Panc1 (cell line): Measurements from ENCODE around the gene ELAC2. TPM values are rescaled to one million over a fixed set of nuclear protein-coding genes. Genes with fewer than 3 reads are reported as not detected.

Experiments
- ATAC-seq: fragments of 200-7000 bp; cut with Tn5 transposase; 2 replicates; pipeline ENCODE4 v1.9.1; 2020; ENCODE audit warnings: mild to moderate bottlenecking, moderate library complexity
- Bru-seq: library from RNA; stranded (reverse); fragments of 400-500 nt; gene quantifications from one replicate; lab custom pipeline; 2021; lab: Mats Ljungman, UMichigan
- BruChase-seq, 2 experiments: library from RNA; stranded (reverse); fragments of 400-500 nt; gene quantifications; one replicate each; lab custom pipeline; 2021; lab: Mats Ljungman, UMichigan
- BruUV-seq: library from RNA; stranded (reverse); fragments of 400-500 nt; replicated peaks from 2 replicates; lab custom pipeline; 2021; lab: Mats Ljungman, UMichigan
- CTCF ChIA-PET: fragments of 300-600 bp; sonication (Branson Sonifier 250); formaldehyde crosslinking; loops from one replicate; lab custom pipeline; 2022; ENCODE audit warnings: antibody characterized with exemption; lab: Charles Lee
- POLR2A ChIA-PET: fragments of 300-600 bp; sonication (Branson Sonifier 250); formaldehyde crosslinking; loops from one replicate; lab custom pipeline; 2022; ENCODE audit warnings: antibody characterized with exemption; lab: Charles Lee
- DNase-seq: peaks from one replicate; pipeline ENCODE4 v3.0.0-alpha.2; 2010; ENCODE audit warnings: low read depth, low spot score
- H3K27ac ChIP-seq: 2 replicates; pipeline ENCODE4 v1.5.1; 2011; ENCODE audit warnings: mild to moderate bottlenecking, low read length, inconsistent platforms
- H3K27me3 ChIP-seq: fragments of 200-500 bp; sonication (Bioruptor generic); 2 replicates; pipeline ENCODE4 v1.6.0; 2014; ENCODE audit warnings: low read length, inconsistent platforms; ENCODE audit not compliant: control insufficient read depth, insufficient read depth
- H3K36me3 ChIP-seq: fragments of 200-500 bp; sonication (Bioruptor generic); 2 replicates; pipeline ENCODE4 v1.5.1; 2014; ENCODE audit warnings: inconsistent platforms, mild to moderate bottlenecking, low read length, moderate library complexity; ENCODE audit not compliant: control insufficient read depth, insufficient read depth
- H3K4me1 ChIP-seq: 2 replicates; pipeline ENCODE4 v1.5.1; 2011; ENCODE audit warnings: inconsistent platforms, mild to moderate bottlenecking, low read length, moderate library complexity; ENCODE audit not compliant: control insufficient read depth, insufficient read depth
- H3K4me3 ChIP-seq, 2 experiments: 2 replicates each; pipeline ENCODE4 v1.5.1; 2011 to 2012; ENCODE audit warnings: low read depth in 2 of 2, low read length in 2 of 2, mild to moderate bottlenecking in 2 of 2, inconsistent platforms in 1 of 2, moderate library complexity in 1 of 2
- H3K9me3 ChIP-seq: fragments of 200-500 bp; sonication (Bioruptor generic); 2 replicates; pipeline ENCODE4 v1.5.1; 2014; ENCODE audit warnings: low read depth, mild to moderate bottlenecking, inconsistent platforms, low read length, moderate library complexity; ENCODE audit not compliant: control insufficient read depth, insufficient read depth
- CTCF ChIP-seq: fragments of 450-650 bp; IDR thresholded peaks from 2 replicates; pipeline ENCODE4 v1.5.1; 2017; ENCODE audit warnings: mild to moderate bottlenecking
- POLR2AphosphoS5 ChIP-seq: IDR thresholded peaks from 2 replicates; pipeline ENCODE4 v1.6.1; 2012; ENCODE audit warnings: mild to moderate bottlenecking, low read depth, low read length, moderate library complexity
- SIN3A ChIP-seq: IDR thresholded peaks from 2 replicates; pipeline ENCODE4 v1.6.1; 2012; ENCODE audit warnings: low read depth, mild to moderate bottlenecking, low read length, moderate library complexity, borderline replicate concordance; ENCODE audit not compliant: insufficient read depth
- TCF7L2 ChIP-seq: IDR thresholded peaks from 2 replicates; pipeline ENCODE4 v1.6.1; 2011; ENCODE audit warnings: mild to moderate bottlenecking, low read depth, low read length, inconsistent platforms
- in situ Hi-C: cut with HindIII; loops from 2 replicates; pipeline ENCODE4 v1.10.0; 2016; ENCODE audit warnings: low sequenced_read_pairs, low pct_unique_long_range_greater_than_20kb
- intact Hi-C: fragments of 100-400 bp; cut with micrococcal nuclease; formaldehyde crosslinking; loops from one replicate; pipeline ENCODE4 v1.10.0; 2022; ENCODE audit not compliant: unreplicated experiment
- long read RNA-seq: library from polyadenylated mRNA; unstranded; transcript quantifications from one replicate; pipeline ENCODE4 v2.0.0, GENCODE V29; 2021; ENCODE audit not compliant: unreplicated experiment
- polyA plus RNA-seq: library from polyadenylated mRNA; unstranded; fragments of >200 nt; gene quantifications from one replicate; pipeline ENCODE4 v1.2.1, GENCODE V29; 2012; ENCODE audit warnings: missing spikeins; ENCODE audit not compliant: insufficient read length
- total RNA-seq: library from RNA; stranded (reverse); gene quantifications from one replicate; pipeline ENCODE4 v1.2.1, GENCODE V29; 2021; ENCODE audit not compliant: unreplicated experiment
- TF ChIP-seq, protein P1 (sequence below), 2 experiments: IDR thresholded peaks; 2 replicates each; pipeline ENCODE4 v1.6.1; 2011 to 2012; ENCODE audit warnings: low read depth in 2 of 2, control low read depth in 1 of 2, low read length in 1 of 2, mild to moderate bottlenecking in 1 of 2, moderate library complexity in 1 of 2; ENCODE audit not compliant: insufficient read depth in 1 of 2

Gene ELAC2
- total RNA-seq: 52.7 TPM
- polyA plus RNA-seq: 61.0 TPM
- Bru-seq, nascent RNA: percentile 74 among the genes with signal in this experiment
- BruChase-seq, experiment 1, labeled RNA remaining after a 2-hour chase: percentile 71 among the genes with signal in this experiment
- BruChase-seq, experiment 2, labeled RNA remaining after a 6-hour chase: percentile 79 among the genes with signal in this experiment
- long read RNA-seq, transcript ELAC2-201 (24 exons, 3,148 nt): major isoform, 112 of 166 reads
- long read RNA-seq, partial matches to known transcripts: 23 of 166 reads
- long read RNA-seq, other reads (novel, unspliced or antisense): 30 of 166 reads

DNA sequence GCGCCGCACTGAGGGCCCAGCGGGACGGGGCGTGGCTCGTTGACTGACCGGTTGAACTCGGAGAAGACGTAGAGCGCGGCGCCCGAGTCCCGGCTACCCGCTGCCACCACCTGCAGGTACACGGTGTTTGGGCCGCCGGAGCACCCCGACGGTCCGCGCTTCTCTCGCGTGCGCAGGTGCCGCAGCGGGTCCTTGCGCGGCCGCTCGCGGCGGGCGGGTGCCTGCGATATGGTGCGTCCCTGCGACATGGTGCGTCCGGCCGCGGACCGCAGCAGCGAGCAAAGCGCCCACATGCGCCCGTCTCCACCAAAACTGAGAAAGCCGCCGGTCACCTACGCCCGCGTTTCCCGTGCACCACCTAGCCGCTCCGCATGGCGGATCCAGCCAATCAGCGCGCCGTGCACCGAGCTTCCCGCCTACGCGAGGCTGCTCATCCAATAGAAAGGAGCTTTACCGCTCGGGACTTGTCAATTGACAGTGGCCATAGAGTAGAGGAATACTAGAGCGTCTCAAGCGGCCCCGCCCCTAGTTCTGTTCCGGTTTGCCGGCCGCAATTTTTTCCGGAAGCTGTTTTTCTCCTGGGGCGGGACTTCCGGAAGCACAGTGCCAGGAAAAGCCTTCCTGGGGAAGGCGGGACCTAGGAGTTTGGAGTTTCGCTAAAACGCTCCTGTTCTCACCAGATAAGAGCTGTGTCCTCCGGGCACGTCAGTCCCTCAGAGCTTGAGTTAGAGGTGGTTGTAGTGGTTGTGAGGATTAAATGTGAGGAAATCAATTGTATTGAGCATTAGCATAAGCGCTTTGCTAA, at the start of gene ELAC2:
ELAC2 (minus strand) TSS at position 373 of the 805 bp plus-strand sequence; CDS start at position 293, 80 bp downstream.
- ChIA-PET POLR2A (no interaction called here), CTCF (no interaction called here)
- Histone ChIP-seq H3K36me3 (peaks cover 22% of the 10 kb centered on the region), H3K4me1 (0 out of 2 replicates have a peak, but pooled peaks cover 4% of the 10 kb centered on the region), H3K27ac (peak within 1 kb of the TSS; percentile 85), H3K9me3 (no peaks in the 10 kb centered on the region), H3K4me3 (peak within 1 kb of the TSS; percentile 86 to 89), H3K27me3 (no peaks in the 10 kb centered on the region)
- TF ChIP-seq POLR2AphosphoS5: peak; percentile 73
- TF ChIP-seq CTCF: no peak
- no peak for TF ChIP-seq SIN3A
- TF ChIP-seq, protein P1, sequence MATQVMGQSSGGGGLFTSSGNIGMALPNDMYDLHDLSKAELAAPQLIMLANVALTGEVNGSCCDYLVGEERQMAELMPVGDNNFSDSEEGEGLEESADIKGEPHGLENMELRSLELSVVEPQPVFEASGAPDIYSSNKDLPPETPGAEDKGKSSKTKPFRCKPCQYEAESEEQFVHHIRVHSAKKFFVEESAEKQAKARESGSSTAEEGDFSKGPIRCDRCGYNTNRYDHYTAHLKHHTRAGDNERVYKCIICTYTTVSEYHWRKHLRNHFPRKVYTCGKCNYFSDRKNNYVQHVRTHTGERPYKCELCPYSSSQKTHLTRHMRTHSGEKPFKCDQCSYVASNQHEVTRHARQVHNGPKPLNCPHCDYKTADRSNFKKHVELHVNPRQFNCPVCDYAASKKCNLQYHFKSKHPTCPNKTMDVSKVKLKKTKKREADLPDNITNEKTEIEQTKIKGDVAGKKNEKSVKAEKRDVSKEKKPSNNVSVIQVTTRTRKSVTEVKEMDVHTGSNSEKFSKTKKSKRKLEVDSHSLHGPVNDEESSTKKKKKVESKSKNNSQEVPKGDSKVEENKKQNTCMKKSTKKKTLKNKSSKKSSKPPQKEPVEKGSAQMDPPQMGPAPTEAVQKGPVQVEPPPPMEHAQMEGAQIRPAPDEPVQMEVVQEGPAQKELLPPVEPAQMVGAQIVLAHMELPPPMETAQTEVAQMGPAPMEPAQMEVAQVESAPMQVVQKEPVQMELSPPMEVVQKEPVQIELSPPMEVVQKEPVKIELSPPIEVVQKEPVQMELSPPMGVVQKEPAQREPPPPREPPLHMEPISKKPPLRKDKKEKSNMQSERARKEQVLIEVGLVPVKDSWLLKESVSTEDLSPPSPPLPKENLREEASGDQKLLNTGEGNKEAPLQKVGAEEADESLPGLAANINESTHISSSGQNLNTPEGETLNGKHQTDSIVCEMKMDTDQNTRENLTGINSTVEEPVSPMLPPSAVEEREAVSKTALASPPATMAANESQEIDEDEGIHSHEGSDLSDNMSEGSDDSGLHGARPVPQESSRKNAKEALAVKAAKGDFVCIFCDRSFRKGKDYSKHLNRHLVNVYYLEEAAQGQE (IDR thresholded peaks at IDR 0.05; ENCODE audit: insufficient read depth in 1 of 2, low read depth in 2 of 2, low read length in 1 of 2): no peak
- TF ChIP-seq TCF7L2: peak; percentile 28; the same call in 1 of the 2 replicates
- no TSS peak for BruUV-seq
- DNase-seq (peak; percentile 89), ATAC-seq (peak; percentile 99)
- intact Hi-C loops (no loop called here), in situ Hi-C loops (no loop called here)

GRCh38 chr17:13065032-13065431, 47.2 kb upstream of the ELAC2 start:
- no TSS peak for BruUV-seq
- in situ Hi-C loops: no loop called here
- CTCF ChIA-PET: no interaction called here
- Histone ChIP-seq H3K9me3 (no peaks in the 10 kb centered on the region), H3K27ac (no peak overlapping the region), H3K4me3 (no peak overlapping the region), H3K4me1 (no peaks in the 10 kb centered on the region), H3K27me3 (no peaks in the 10 kb centered on the region), H3K36me3 (no peaks in the 10 kb centered on the region)
- DNase-seq (no peak), ATAC-seq (no peak)
- intact Hi-C loops: no loop called here
- TF ChIP-seq CTCF (no peak), POLR2AphosphoS5 (no peak), SIN3A (no peak), TCF7L2 (no peak)
- TF ChIP-seq, protein P1 (IDR thresholded peaks at IDR 0.05; ENCODE audit: insufficient read depth in 1 of 2, low read depth in 2 of 2, low read length in 1 of 2): no peak
- POLR2A ChIA-PET: no interaction called here
